ENCODE results near the gene ADAMTSL1.

DNA sequence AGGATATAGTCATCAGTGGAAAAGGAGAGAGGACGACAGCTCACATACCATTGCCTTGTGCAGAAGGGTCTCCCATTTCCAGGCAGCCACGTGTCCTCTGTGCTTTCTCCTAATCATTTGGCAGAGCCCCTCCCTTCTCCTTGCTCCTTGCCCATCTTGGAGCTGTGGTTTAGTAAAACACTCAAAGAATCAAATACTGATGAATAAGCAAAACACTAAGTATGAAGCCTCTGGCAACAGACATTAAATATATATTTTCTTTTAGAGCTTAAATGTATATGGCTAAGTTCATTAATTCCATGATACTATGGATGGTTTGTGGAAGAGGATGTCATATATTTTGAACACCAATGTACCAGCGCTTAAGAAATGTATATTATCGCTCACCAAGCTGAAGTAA, 280.6 kb downstream of the ADAMTSL1 start:
- TF ChIP-seq ZFX (IDR thresholded peaks at IDR 0.05; ENCODE audit: borderline replicate concordance) = no peak
- TF ChIP-seq, protein P1, sequence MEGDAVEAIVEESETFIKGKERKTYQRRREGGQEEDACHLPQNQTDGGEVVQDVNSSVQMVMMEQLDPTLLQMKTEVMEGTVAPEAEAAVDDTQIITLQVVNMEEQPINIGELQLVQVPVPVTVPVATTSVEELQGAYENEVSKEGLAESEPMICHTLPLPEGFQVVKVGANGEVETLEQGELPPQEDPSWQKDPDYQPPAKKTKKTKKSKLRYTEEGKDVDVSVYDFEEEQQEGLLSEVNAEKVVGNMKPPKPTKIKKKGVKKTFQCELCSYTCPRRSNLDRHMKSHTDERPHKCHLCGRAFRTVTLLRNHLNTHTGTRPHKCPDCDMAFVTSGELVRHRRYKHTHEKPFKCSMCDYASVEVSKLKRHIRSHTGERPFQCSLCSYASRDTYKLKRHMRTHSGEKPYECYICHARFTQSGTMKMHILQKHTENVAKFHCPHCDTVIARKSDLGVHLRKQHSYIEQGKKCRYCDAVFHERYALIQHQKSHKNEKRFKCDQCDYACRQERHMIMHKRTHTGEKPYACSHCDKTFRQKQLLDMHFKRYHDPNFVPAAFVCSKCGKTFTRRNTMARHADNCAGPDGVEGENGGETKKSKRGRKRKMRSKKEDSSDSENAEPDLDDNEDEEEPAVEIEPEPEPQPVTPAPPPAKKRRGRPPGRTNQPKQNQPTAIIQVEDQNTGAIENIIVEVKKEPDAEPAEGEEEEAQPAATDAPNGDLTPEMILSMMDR (IDR thresholded peaks at IDR 0.05) = no peak

Data from 22Rv1 (cell line).